H9 (cell line): Measurements from ENCODE around the gene POLR2L. TPM values are rescaled to one million over a fixed set of nuclear protein-coding genes. Genes with fewer than 3 reads are reported as not detected.

Experiments used
- DNase-seq: peaks from one replicate; pipeline ENCODE4 v3.0.0-alpha.2; 2017
- H2AFZ ChIP-seq: one replicate; pipeline ENCODE4 v1.6.1; 2013; ENCODE audit warnings: mild to moderate bottlenecking, low read length, control low read depth, moderate library complexity
- H2AK5ac ChIP-seq: 2 replicates; pipeline ENCODE4 v1.6.1; 2013; ENCODE audit warnings: low read length, control low read depth, mixed read lengths; ENCODE audit not compliant: insufficient read length
- H2BK120ac ChIP-seq: one replicate; pipeline ENCODE4 v1.6.1; 2013; ENCODE audit warnings: low read depth, mild to moderate bottlenecking, low read length, control low read depth, inconsistent platforms; ENCODE audit not compliant: poor library complexity, severe bottlenecking
- H2BK12ac ChIP-seq: 2 replicates; pipeline ENCODE4 v1.6.1; 2013; ENCODE audit warnings: low read length, control low read depth, mixed read lengths, low read depth; ENCODE audit not compliant: insufficient read length
- H2BK15ac ChIP-seq: 2 replicates; pipeline ENCODE4 v1.6.1; 2013; ENCODE audit warnings: low read depth, low read length, control low read depth
- H2BK20ac ChIP-seq: one replicate; pipeline ENCODE4 v1.6.1; 2013; ENCODE audit warnings: low read depth, mild to moderate bottlenecking, low read length, control low read depth, inconsistent platforms; ENCODE audit not compliant: poor library complexity, severe bottlenecking
- H2BK5ac ChIP-seq: 2 replicates; pipeline ENCODE4 v1.6.1; 2013; ENCODE audit warnings: low read length, control low read depth, mixed read lengths; ENCODE audit not compliant: insufficient read length
- H3K14ac ChIP-seq: 2 replicates; pipeline ENCODE4 v1.6.1; 2013; ENCODE audit warnings: low read length, control low read depth; ENCODE audit not compliant: insufficient read depth
- H3K18ac ChIP-seq: 2 replicates; pipeline ENCODE4 v1.6.1; 2013; ENCODE audit warnings: low read depth, mild to moderate bottlenecking, mixed read lengths, low read length, control low read depth; ENCODE audit not compliant: insufficient read length
- H3K23ac ChIP-seq: 2 replicates; pipeline ENCODE4 v1.6.1; 2013; ENCODE audit warnings: low read length, control low read depth, mixed read lengths, low read depth; ENCODE audit not compliant: insufficient read length
- H3K23me2 ChIP-seq: 2 replicates; pipeline ENCODE4 v1.6.1; 2013; ENCODE audit warnings: low read depth, mild to moderate bottlenecking, mixed read lengths, low read length, control low read depth; ENCODE audit not compliant: insufficient read length, poor library complexity, severe bottlenecking
- H3K27ac ChIP-seq: 2 replicates; pipeline ENCODE4 v1.5.1; 2013; ENCODE audit warnings: low read length, control low read depth, mixed read lengths, low read depth; ENCODE audit not compliant: insufficient read length
- H3K27me3 ChIP-seq: 2 replicates; pipeline ENCODE4 v1.6.1; 2013; ENCODE audit warnings: low read length, control low read depth, inconsistent platforms; ENCODE audit not compliant: insufficient read depth
- H3K4ac ChIP-seq: 2 replicates; pipeline ENCODE4 v1.6.1; 2013; ENCODE audit warnings: low read depth, mild to moderate bottlenecking, control low read depth, inconsistent platforms, low read length, moderate library complexity
- H3K4me1 ChIP-seq: 2 replicates; pipeline ENCODE4 v1.6.1; 2013; ENCODE audit warnings: low read length, control low read depth, inconsistent platforms; ENCODE audit not compliant: insufficient read depth
- H3K4me2 ChIP-seq: 2 replicates; pipeline ENCODE4 v1.6.1; 2013; ENCODE audit warnings: low read length, control low read depth, mixed read lengths; ENCODE audit not compliant: insufficient read length, insufficient read depth
- H3K56ac ChIP-seq: 2 replicates; pipeline ENCODE4 v1.6.1; 2013; ENCODE audit warnings: low read depth, mild to moderate bottlenecking, mixed read lengths, low read length, control low read depth; ENCODE audit not compliant: insufficient read length
- H3K79me1 ChIP-seq: 2 replicates; pipeline ENCODE4 v1.6.1; 2013; ENCODE audit warnings: low read depth, mild to moderate bottlenecking, moderate library complexity, low read length, control low read depth, inconsistent platforms; ENCODE audit not compliant: insufficient read depth, poor library complexity, severe bottlenecking
- H3K79me2 ChIP-seq: 2 replicates; pipeline ENCODE4 v1.6.1; 2013; ENCODE audit warnings: low read length, control low read depth, inconsistent platforms; ENCODE audit not compliant: insufficient read depth
- H3K9ac ChIP-seq: 2 replicates; pipeline ENCODE4 v1.6.1; 2013; ENCODE audit warnings: low read length, control low read depth, mixed read lengths; ENCODE audit not compliant: insufficient read length; ENCODE audit errors: extremely low read depth
- H3K9me3 ChIP-seq: one replicate; pipeline ENCODE4 v1.6.1; 2013; ENCODE audit warnings: low read depth, low read length, inconsistent platforms; ENCODE audit not compliant: control insufficient read depth
- H3T11ph ChIP-seq: one replicate; pipeline ENCODE4 v1.6.1; 2013; ENCODE audit warnings: mild to moderate bottlenecking, low read length, control low read depth, inconsistent platforms
- H4K20me1 ChIP-seq: one replicate; pipeline ENCODE4 v1.6.1; 2013; ENCODE audit not compliant: control insufficient read depth, insufficient read length, insufficient read depth
- H4K5ac ChIP-seq: 2 replicates; pipeline ENCODE4 v1.6.1; 2013; ENCODE audit warnings: low read depth, mild to moderate bottlenecking, mixed read lengths, low read length, control low read depth; ENCODE audit not compliant: insufficient read length
- H4K8ac ChIP-seq: replicated peaks from 2 replicates; pipeline ENCODE4 v1.6.1; 2013; ENCODE audit warnings: low read length, control low read depth, mixed read lengths, low read depth; ENCODE audit not compliant: insufficient read length
- H4K91ac ChIP-seq: 2 replicates; pipeline ENCODE4 v1.6.1; 2013; ENCODE audit warnings: low read depth, mild to moderate bottlenecking, moderate library complexity, mixed read lengths, low read length, control low read depth; ENCODE audit not compliant: insufficient read length
- H3K27ac Mint-ChIP-seq, 3 experiments: 2 replicates in 2 of 3; 3 replicates in 1 of 3; pipeline ENCODE4 v1.8.0; 2020 to 2021; ENCODE audit warnings: mixed read lengths in 3 of 3, mild to moderate bottlenecking in 1 of 3, moderate library complexity in 1 of 3
- H3K27me3 Mint-ChIP-seq: 2 replicates; pipeline ENCODE4 v1.8.0; 2021; ENCODE audit warnings: low read depth, mild to moderate bottlenecking, moderate library complexity, mixed read lengths
- H3K36me3 Mint-ChIP-seq, 3 experiments: 2 replicates in 2 of 3; 3 replicates in 1 of 3; pipeline ENCODE4 v1.8.0; 2020 to 2021; ENCODE audit warnings: low read depth in 3 of 3, mixed read lengths in 3 of 3; ENCODE audit not compliant: insufficient read depth in 1 of 3
- H3K4me1 Mint-ChIP-seq, 2 experiments: 2 replicates each; pipeline ENCODE4 v1.8.0; 2020; ENCODE audit warnings: mixed read lengths in 2 of 2
- H3K4me3 Mint-ChIP-seq, 2 experiments: 2 replicates in 1 of 2; 3 replicates in 1 of 2; pipeline ENCODE4 v1.8.0; 2020 to 2021; ENCODE audit warnings: mild to moderate bottlenecking in 2 of 2, mixed read lengths in 2 of 2, moderate library complexity in 1 of 2
- H3K9me3 Mint-ChIP-seq, 2 experiments: 2 replicates in 1 of 2; 3 replicates in 1 of 2; pipeline ENCODE4 v1.8.0; 2020; ENCODE audit warnings: mild to moderate bottlenecking in 2 of 2, mixed read lengths in 2 of 2, moderate library complexity in 1 of 2
- WGBS: extraction: QIAGEN DNeasy Blood & Tissue Kit; methylation state at CpG from one replicate; pipeline ENCODE4 v1.1.7; 2013; ENCODE audit warnings: missing lambda C conversion rate, low lambda C conversion rate, mixed read lengths; ENCODE audit not compliant: insufficient read length; ENCODE audit errors: extremely low coverage; 5-methylcytosine and 5-hydroxymethylcytosine counted together
- total RNA-seq: library from RNA; stranded (reverse); gene quantifications from 2 replicates; pipeline ENCODE4 v1.2.1, GENCODE V29; 2021
- TF ChIP-seq, protein P1 (sequence below): fragments of 200-600 bp; sonication (generic); conservative IDR thresholded peaks from 3 replicates; pipeline ENCODE4 v1.8.0; 2021; ENCODE audit warnings: antibody characterized with exemption, mild to moderate bottlenecking

POLR2L gene
- total RNA-seq, 1 experiment from 2014 or later, result 135 TPM

DNA sequence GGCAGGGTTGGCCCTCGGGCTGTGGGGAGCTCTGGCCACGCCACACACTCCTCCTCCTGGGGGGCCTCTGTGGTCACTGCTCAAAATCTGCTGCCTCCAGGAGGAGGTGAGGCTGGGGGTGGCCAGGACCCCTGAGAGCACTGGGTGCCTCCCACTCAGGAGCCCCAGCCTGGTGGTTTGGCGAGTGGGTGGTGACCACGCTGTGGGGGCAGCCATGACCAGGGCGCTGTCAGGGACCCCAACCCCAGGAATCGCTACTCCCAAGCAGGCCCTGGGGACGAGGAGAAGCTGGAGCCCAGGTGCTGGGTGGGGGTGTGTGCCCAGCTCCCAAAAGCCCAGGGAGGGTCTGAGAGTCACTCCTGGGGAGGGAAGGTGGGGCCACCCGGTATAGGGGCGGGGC lies 30.5 kb upstream of the POLR2L start:
- Mint-ChIP-seq H3K4me1 (peaks cover 5 to 8% of the 10 kb centered on the region in 2 experiments), H3K9me3 (no peaks in the 10 kb centered on the region), H3K36me3 (peaks cover 16 to 41% (median 40%) of the 10 kb centered on the region in 3 experiments), H3K27ac (no peak overlapping the region), H3K4me3 (no peak overlapping the region), H3K27me3 (peaks cover 3% of the 10 kb centered on the region; the same call in 1 of the 2 replicates)
- Histone ChIP-seq H2AK5ac (no peak overlapping the region), H2BK15ac (no peak overlapping the region), H2BK120ac (no peak overlapping the region), H3K4me1 (0 out of 2 replicates have a peak, but pooled peaks cover under 1% of the 10 kb centered on the region), H4K91ac (no peak overlapping the region), H2BK12ac (no peak overlapping the region), H4K20me1 (no peaks in the 10 kb centered on the region), H3K79me1 (no peaks in the 10 kb centered on the region), H3K14ac (no peak overlapping the region; the same call in 1 of the 2 replicates), H4K8ac (no peak overlapping the region), H3K18ac (no peak overlapping the region), H3K79me2 (no peaks in the 10 kb centered on the region), H3K9me3 (no peaks in the 10 kb centered on the region), H2BK20ac (no peak overlapping the region), H2AFZ (no peak overlapping the region), H3K23ac (no peak overlapping the region), H3K27ac (no peak overlapping the region), H3K56ac (no peak overlapping the region), H3K4me2 (no peak overlapping the region), H4K5ac (no peak overlapping the region), H3K23me2 (no peaks in the 10 kb centered on the region), H2BK5ac (no peak overlapping the region), H3K4ac (no peak overlapping the region), H3T11ph (no peak overlapping the region), H3K9ac (no peak overlapping the region), H3K27me3 (no peaks in the 10 kb centered on the region)
- no peak for DNase-seq
- WGBS, result no CpG with 5 or more reads among the region's 9 CpGs
- TF ChIP-seq, protein P1, sequence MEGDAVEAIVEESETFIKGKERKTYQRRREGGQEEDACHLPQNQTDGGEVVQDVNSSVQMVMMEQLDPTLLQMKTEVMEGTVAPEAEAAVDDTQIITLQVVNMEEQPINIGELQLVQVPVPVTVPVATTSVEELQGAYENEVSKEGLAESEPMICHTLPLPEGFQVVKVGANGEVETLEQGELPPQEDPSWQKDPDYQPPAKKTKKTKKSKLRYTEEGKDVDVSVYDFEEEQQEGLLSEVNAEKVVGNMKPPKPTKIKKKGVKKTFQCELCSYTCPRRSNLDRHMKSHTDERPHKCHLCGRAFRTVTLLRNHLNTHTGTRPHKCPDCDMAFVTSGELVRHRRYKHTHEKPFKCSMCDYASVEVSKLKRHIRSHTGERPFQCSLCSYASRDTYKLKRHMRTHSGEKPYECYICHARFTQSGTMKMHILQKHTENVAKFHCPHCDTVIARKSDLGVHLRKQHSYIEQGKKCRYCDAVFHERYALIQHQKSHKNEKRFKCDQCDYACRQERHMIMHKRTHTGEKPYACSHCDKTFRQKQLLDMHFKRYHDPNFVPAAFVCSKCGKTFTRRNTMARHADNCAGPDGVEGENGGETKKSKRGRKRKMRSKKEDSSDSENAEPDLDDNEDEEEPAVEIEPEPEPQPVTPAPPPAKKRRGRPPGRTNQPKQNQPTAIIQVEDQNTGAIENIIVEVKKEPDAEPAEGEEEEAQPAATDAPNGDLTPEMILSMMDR, result no peak
